GM19438 (cell line): ENCODE data around the gene ELAVL3.

Experiments
- ATAC-seq: cut with Tn5 transposase; IDR thresholded peaks from one replicate; pipeline ENCODE4 v1.9.1; 2021; ENCODE audit warnings: low read depth; ENCODE audit not compliant: unreplicated experiment

ELAVL3 gene

DNA sequence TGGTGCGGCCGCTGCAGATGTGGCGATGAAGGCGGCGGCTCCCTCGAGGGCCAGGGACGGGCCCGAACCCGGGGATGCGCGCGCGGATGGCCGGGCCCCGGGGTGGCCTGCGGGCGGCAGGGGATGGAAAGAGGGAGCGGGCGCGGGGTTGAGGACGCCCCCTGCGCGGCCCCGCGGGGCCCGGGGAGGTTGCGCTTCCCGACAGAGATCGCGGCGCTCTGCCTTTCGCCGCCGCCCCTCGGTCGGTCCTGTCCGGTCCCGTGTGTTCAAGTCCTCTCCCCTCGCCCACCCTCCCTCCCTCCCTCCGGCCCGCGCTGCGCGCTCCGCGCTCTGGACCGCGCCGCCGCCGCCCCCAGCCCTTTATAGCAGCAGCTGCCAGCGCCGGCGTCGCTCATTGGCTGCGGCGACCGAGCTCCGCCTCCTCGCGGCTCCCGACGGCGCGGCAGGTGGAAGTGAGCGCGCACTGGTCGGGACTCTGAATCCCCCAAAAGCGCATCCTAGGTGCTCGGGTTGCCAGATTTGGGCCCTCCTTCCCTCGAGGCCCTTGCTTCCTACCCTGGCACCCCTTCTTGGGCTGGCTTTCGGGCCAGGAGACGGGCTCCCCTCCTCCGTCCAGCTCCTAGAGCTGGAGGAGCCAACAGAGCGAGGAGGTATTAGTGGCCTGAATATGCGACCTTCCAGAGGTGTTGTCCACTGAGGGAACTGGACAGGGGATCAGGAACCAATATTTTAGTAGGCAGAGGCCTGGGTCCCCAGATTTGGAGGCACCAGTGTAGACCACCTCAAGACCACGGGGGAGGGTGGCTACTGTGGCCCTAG lies at the start of gene ELAVL3:
TSS of gene ELAVL3 (minus strand) at position 332 of the 819 bp plus-strand sequence. CDS start 438 bp downstream, outside the sequence.
- ATAC-seq: no peak

- ATAC-seq: no peak
Observed at GRCh38 chr19:11530432-11530831, 49.6 kb upstream of the ELAVL3 start.

DNA sequence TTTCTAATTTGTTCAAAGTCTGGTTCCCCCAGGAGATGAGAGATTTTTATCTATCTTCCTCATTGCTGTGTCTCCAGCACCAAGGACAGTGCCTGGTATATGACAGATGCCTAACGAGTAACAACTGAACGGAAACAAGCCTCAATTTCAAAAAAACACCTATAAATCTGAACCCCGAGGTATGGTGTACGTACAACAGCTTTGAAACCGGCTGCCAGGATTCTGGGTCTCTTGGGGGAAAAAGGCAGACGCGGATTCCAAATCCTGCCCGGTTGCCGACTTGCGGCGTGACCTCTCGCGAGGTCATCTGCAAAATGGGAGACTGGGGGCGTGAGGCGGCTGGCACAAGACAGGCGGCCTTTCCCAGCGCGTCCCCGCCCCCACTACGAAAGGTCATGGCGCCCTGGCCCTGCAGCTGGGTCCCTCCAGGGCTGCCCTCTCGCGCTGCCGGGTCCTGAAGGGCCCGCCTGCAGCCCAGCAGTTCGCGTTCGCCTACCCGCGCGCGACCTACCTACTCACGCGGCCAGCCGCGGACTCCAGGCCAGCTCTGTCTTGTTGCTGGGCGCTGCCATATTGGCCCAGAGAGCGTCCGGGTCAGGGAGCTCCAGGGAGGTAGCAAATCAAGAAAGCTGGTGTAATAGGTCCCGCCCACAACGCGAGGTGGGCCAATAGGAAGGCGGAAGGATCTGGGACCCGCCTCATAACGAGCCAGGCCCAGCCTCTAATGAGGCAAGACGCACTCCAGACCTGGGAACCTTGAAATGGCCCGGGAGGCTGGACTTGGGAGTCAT lies 47.9 kb upstream of the ELAVL3 start, which contains the start of gene ECSIT:
TSS of gene ECSIT (minus strand) at position 584 of the 791 bp plus-strand sequence. CDS start 9,964 bp downstream, outside the sequence.
- peak; percentile 90 for ATAC-seq

DNA sequence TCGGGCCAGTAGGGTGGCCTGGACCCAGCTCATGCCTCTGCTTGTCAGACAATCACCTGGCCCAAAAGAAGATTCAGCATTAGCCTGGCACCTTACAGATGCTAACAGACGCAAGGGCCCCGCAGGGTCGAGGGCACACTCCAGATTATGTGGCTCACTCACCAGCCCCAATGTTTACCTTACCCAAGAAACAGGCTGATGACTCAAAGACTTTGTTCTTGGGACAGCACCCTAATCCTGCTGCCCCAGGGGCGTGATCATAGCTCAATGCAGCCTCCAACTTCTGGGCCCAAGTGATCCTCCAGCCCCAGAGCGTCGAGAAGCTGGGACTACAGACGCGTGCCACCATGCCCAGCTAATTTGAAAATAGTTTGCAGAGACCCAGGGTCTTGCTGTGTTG lies 38.3 kb upstream of the ELAVL3 start:
- no peak for ATAC-seq

DNA sequence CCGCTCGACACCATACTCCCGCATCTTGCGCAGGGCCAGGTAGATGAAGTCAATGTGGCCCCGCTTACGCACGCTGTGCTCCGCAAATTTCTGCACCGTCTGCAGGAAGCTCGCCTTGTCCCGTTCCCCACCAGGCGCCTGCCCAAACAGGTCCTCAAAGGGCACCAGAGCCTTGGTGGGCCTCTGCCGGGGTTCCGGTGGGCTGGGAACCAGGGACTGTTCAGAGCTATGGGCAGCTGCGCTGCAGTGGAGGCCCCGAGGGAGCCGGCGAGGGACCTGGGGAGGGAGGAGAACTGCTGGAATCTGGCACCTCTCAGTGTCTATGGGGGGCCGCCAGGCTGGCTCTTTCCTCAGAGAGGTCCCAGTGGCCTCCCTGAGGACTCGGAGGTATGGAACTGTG lies 33.1 kb upstream of the ELAVL3 start:
- ATAC-seq: no peak

GRCh38 chr19:11510444-11510843 lies 29.6 kb upstream of the ELAVL3 start:
- no peak for ATAC-seq

DNA sequence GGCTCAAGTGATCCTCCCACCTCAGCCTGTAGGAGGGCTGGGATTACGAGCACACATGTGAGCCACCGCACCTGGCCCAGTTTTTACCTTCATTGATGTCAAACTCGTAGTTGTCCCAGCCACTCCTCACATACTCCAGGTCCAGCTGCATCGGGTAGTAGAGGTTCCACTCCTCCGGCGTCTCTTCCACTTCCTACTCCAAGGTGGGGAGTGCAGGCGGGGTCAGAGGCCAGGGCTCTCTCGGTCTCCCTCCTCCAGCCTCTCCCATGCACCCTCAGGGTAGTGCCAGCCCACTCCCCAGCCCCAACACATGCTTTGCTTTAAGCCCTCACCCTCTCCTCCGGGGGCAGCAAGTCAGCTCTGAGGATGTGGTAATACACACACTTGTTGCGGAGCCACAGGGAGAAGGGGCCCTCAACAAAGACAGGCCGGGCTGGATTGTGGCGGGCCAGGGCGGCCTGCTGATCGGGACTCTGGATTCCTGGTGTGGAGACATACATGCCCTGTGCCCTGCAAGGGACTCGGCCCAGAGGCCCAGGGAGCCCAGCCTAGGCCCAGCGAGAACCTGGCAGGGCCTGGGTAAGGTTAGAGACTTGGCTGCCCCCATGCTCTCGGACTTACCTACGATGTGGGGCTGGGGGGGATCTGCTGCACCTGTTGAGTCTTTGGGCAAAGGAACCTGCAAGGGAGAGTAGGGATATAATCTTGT lies 26.7 kb upstream of the ELAVL3 start:
- ATAC-seq: no peak

DNA sequence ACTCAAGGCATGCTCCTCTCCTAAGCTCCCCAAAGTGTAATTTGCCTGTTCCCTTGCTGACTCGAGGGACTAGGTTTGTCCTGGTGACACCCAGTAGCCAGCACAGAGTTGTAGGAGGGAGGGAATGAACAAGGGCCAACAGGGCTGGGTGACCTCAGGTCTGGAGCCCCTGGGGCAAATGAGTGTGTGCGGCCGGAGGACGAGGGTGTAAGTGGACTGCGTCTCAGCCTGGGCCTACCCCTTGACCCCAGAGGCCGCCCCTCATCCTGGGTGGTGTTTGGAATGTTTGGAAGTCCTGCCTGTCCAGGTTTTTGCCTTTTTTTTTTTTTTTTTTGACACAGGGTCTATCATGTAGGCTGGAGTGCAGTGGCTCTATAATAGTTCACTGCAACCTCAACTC lies 26.1 kb upstream of the ELAVL3 start:
- no peak for ATAC-seq

DNA sequence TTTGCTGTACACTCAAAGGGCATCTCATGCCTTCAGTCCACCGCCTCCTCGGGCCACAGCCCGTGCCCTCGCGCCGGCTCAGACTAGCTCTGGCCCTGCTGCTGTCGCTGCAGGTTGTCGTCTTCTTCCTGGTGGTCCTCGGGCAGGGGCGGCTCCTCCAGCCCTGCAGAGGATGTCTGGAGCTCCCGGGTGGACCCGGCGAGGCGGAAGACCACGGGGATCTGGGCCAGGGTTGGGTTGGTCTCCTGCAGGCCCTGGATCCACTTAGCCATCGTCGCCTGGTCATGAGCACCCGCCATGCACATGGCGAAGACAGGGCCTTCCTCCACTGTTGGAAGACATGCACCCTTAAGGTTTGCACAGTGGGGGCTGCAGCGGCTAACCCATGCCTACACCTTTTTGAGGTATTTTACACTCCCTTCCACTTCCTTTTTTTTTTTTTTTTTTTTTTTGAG lies 25.3 kb upstream of the ELAVL3 start:
- ATAC-seq: peak; percentile 31

GRCh38 chr19:11505504-11506100 lies 24.8 kb upstream of the ELAVL3 start, which contains the start of gene ZNF653:
TSS of gene ZNF653 (minus strand) at chr19:11505839. CDS start at chr19:11505786, 53 bp downstream.
- peak; percentile 55 for ATAC-seq

DNA sequence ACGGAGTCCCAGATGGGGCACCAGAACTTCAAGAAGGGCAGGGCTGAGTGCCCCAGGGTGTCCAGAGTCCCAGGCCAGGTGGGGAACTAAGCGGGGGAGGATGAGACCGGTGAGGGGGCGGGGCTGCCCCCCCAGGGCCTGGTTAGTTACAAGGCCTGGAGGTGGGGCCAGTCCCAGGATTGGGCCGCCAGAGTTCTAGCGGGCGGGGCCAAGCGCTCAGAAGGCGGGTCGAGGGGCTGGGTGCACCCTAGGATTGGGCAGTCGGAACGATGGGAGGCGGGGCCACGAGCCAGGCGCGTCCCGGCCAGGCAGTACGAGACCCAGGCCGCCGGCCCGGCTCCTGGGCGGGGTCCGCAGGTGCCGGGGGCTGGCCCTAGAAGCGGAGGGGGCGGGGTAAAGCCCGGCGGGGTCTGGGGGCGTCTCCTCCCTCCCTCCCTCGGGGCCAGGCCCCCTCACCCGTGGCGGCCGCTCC lies 24.2 kb upstream of the ELAVL3 start:
- ATAC-seq: peak; percentile 87

- ATAC-seq: no peak
Observed at GRCh38 chr19:11504502-11505031, 23.7 kb upstream of the ELAVL3 start.

GRCh38 chr19:11499890-11500420 lies 19.1 kb upstream of the ELAVL3 start:
- no peak for ATAC-seq

DNA sequence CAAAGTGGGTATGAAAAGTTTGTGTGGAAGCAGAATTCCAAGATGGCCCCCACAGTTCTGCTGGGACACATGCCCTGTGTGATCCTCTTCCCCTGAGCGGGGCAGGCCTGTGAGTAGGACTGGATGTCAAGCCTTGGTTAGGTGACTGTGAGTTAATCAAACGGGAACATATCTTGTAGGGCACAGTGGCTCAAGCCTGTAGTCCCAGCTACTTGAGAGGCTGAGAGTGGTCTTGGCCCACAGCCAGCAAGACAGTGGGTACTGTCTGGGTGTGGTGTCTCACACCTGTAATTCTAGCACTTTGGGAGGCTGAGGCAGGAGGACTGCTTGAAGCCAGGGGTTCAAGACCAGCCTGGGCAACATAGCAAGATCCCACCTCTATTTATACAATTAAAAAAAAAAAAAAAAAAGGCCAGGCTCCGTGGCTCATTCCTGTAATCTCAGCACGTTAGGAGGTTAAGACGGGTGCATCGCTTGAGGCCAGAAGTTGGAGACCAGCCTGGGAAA lies 18.4 kb upstream of the ELAVL3 start:
- no peak for ATAC-seq

GRCh38 chr19:11496391-11497163 lies 15.7 kb upstream of the ELAVL3 start:
- no peak for ATAC-seq

GRCh38 chr19:11495885-11496284 lies 15.0 kb upstream of the ELAVL3 start:
- no peak for ATAC-seq

- no peak for ATAC-seq
Observed at GRCh38 chr19:11495481-11495880, 14.6 kb upstream of the ELAVL3 start.

- ATAC-seq: no peak
Observed at GRCh38 chr19:11494634-11495285, 13.9 kb upstream of the ELAVL3 start.
